GM10266 (cell line): ENCODE measurements around the gene TSPAN1.

Experiments
- DNase-seq: peaks from one replicate; pipeline ENCODE4 v3.0.0; 2012; ENCODE audit errors: extremely low spot score
- CTCF ChIP-seq: IDR thresholded peaks from 2 replicates; pipeline ENCODE4 v1.5.1; 2012; ENCODE audit warnings: mild to moderate bottlenecking, low read depth; ENCODE audit not compliant: control insufficient read depth, insufficient read depth; ENCODE audit errors: missing control alignments

Gene TSPAN1

GRCh38 chr1:46196609-46197008 is 21.7 kb downstream of the TSPAN1 start:
- TF ChIP-seq CTCF: no peak
- DNase-seq: no peak

- TF ChIP-seq CTCF: no peak
- DNase-seq: no peak
Measured at GRCh38 chr1:46197560-46197963, 22.7 kb downstream of the TSPAN1 start.

- no peak for TF ChIP-seq CTCF
- peak; percentile 97 for DNase-seq
Measured at GRCh38 chr1:46197964-46198811, 23.3 kb downstream of the TSPAN1 start, which contains the start of gene POMGNT1. TSS of gene POMGNT1 (minus strand) at chr1:46198434. CDS start at chr1:46197821, 613 bp downstream.

GRCh38 chr1:46199233-46199749 is 24.4 kb downstream of the TSPAN1 start:
- DNase-seq: no peak
- TF ChIP-seq CTCF: no peak

GRCh38 chr1:46203738-46204405 is 29.0 kb downstream of the TSPAN1 start:
- no peak for DNase-seq
- no peak for TF ChIP-seq CTCF

GRCh38 chr1:46204406-46204742 is 29.5 kb downstream of the TSPAN1 start:
- no peak for TF ChIP-seq CTCF
- DNase-seq: no peak

GRCh38 chr1:46205141-46205540 is 30.3 kb downstream of the TSPAN1 start:
- no peak for DNase-seq
- no peak for TF ChIP-seq CTCF
